Astrocyte of the cerebellum (primary cell): ENCODE measurements around the gene PDE8B.

Experiments
- DNase-seq: peaks from one replicate; pipeline ENCODE4 v3.0.0-alpha.2; 2011; ENCODE audit warnings: low read depth
- H3K4me3 ChIP-seq: 2 replicates; pipeline ENCODE4 v1.5.1; 2011; ENCODE audit warnings: mild to moderate bottlenecking, low read depth, low read length, moderate library complexity
- in situ Hi-C: cut with HindIII; loops from 2 replicates; pipeline ENCODE4 v1.10.0; 2017; ENCODE audit warnings: low sequenced_read_pairs
- TF ChIP-seq, protein P1 (sequence below): IDR thresholded peaks from 2 replicates; pipeline ENCODE4 v1.5.1; 2012; ENCODE audit warnings: low read length, low read depth, moderate library complexity, mild to moderate bottlenecking; ENCODE audit errors: missing control alignments

The PDE8B gene

DNA sequence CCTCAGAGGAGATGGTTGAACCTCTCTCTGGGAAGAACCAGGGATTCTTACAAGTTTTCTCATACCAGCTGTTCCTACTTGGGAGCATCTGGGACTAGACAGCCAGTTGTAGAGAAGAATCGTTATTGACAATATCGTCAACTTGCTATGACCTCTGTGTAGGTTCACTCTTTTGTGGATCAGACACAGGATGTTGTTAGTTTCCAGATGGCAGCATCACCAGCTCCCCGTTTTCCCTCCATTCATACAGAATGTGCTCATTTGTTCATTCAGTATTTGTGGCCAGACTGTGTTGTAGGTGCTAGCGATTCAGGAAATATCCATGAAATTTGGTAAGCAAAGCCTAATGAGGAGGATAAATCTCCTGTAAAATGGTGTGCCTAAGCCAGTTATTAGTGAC lies 3.7 kb downstream of the PDE8B start:
- TF ChIP-seq, protein P1, sequence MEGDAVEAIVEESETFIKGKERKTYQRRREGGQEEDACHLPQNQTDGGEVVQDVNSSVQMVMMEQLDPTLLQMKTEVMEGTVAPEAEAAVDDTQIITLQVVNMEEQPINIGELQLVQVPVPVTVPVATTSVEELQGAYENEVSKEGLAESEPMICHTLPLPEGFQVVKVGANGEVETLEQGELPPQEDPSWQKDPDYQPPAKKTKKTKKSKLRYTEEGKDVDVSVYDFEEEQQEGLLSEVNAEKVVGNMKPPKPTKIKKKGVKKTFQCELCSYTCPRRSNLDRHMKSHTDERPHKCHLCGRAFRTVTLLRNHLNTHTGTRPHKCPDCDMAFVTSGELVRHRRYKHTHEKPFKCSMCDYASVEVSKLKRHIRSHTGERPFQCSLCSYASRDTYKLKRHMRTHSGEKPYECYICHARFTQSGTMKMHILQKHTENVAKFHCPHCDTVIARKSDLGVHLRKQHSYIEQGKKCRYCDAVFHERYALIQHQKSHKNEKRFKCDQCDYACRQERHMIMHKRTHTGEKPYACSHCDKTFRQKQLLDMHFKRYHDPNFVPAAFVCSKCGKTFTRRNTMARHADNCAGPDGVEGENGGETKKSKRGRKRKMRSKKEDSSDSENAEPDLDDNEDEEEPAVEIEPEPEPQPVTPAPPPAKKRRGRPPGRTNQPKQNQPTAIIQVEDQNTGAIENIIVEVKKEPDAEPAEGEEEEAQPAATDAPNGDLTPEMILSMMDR = no peak
- in situ Hi-C loops = no loop called here
- no peak overlapping the region for H3K4me3 ChIP-seq
- DNase-seq = no peak

DNA sequence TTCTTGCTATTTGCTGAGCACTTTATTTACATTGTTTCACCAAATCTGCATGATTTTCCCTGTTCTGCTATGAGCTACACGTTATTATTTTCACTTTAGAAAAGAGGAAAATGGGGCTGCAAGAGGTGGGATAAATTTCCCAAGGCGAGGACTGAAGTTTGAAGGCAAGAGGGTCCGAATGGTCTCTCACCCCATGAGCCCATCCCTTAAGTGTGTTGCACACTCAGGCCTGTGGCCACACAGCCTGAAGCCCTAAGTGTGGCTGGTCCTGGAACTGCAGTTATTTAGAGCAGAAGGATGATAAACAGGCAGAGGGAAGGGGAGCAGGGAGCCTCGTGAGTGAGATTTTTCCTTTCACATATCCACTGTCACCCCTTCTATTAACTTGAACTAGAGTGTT lies 7.8 kb downstream of the PDE8B start:
- no peak for DNase-seq
- TF ChIP-seq, protein P1 = peak; percentile 43
- H3K4me3 ChIP-seq = no peak overlapping the region
- in situ Hi-C loops = no loop called here

DNA sequence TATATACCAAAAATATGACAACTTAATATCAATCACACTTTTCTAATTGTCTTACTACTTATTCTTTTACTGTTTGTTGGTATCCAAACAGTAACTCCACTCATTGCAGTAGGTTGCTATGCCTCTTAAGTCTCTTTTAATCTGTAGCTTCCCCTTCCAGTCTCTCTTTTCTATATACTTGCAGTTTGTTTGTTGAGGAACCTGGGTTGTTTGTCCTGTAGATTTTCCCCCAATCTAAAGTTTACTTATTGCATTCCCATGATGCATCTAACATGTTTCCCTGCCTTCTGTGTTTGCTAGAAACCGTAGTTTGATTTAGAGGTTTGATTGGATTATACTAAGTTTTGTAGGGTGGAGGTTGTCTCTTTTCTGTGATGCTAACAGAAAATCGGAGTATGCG lies 10.6 kb downstream of the PDE8B start:
- DNase-seq = no peak
- no peak overlapping the region for H3K4me3 ChIP-seq
- in situ Hi-C loops = no loop called here
- TF ChIP-seq, protein P1 = no peak

DNA sequence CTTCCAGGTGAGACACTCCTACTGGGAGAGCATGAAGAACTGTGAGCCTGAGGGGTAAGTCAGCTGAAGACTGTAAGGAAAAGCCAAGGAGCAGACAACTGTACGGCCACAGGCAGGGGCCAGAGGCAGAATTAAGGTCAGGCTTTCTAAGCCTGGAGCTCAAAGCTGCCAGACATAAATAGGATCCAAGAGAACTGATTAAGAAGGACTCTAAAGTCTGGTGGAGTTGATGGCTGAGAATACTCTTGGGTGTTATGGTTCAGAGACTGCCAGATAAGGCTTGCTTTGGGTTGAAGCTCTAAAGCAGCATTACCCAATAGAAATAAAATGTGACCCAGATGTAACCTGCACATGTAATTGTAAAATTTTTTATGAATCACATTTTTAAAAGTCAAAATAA lies 12.2 kb downstream of the PDE8B start:
- TF ChIP-seq, protein P1 = no peak
- no peak overlapping the region for H3K4me3 ChIP-seq
- no peak for DNase-seq
- in situ Hi-C loops = no loop called here

DNA sequence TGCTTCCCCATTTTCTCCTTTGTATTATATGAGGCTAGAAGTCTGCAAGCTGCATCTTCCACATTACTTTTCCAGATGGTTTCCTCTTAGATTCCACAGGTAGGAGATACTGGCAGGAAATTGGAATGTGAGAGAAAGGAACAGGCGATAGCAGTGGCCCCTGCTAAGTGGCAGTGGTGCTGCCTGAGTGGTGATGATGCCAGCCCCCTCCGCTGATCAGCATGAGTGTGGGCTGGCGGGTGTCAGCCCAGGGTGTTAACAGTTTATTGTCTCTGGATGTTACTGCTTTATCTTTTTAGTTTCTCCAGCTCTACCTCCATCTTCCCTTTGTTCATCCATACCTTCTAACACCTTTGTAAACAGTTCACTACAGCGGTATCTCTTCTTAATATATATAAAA lies 13.2 kb downstream of the PDE8B start:
- DNase-seq = no peak
- TF ChIP-seq, protein P1 = no peak
- in situ Hi-C loops = no loop called here
- no peak overlapping the region for H3K4me3 ChIP-seq

DNA sequence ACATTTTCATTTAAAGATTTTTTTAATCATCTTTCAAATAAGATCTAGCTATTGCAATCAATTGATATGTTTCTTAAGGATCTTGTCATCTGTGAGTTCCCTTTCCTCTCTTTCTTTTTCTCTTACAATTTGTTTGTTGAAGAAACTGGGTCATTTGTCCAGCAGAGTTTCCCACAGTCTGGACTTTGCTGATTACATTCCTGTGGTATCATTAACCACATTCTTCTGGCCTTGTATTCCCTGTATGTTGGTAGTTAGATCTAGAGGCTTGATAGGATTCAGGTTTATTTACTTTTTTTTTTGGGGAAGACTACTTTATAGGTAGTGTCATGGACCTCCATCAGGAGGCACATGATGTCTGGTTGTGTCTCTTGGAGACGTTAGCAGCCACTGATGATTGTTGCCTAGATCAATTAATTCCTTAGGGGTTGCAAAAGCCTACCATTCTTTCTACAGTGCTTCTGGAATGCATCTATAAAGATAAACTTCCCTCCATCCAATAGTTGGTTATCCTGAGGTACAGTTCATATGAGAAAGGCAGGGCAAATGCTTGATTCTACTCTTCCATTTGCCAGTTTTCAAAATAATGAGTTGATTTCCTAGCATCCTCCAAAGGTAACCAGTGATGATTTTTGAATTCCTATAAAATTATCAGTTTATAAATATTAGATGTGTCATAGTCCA lies 14.3 kb downstream of the PDE8B start:
- peak; percentile 48 for DNase-seq
- TF ChIP-seq, protein P1 = no peak
- in situ Hi-C loops = no loop called here
- H3K4me3 ChIP-seq = no peak overlapping the region
